GM21825 (cell line): Measurements from ENCODE around the gene TMEM270.

ENCODE experiments used
- ATAC-seq: cut with Tn5 transposase; IDR thresholded peaks from one replicate; pipeline ENCODE4 v1.9.1; 2021; ENCODE audit warnings: mild to moderate bottlenecking, moderate library complexity; ENCODE audit not compliant: unreplicated experiment

Gene TMEM270

DNA sequence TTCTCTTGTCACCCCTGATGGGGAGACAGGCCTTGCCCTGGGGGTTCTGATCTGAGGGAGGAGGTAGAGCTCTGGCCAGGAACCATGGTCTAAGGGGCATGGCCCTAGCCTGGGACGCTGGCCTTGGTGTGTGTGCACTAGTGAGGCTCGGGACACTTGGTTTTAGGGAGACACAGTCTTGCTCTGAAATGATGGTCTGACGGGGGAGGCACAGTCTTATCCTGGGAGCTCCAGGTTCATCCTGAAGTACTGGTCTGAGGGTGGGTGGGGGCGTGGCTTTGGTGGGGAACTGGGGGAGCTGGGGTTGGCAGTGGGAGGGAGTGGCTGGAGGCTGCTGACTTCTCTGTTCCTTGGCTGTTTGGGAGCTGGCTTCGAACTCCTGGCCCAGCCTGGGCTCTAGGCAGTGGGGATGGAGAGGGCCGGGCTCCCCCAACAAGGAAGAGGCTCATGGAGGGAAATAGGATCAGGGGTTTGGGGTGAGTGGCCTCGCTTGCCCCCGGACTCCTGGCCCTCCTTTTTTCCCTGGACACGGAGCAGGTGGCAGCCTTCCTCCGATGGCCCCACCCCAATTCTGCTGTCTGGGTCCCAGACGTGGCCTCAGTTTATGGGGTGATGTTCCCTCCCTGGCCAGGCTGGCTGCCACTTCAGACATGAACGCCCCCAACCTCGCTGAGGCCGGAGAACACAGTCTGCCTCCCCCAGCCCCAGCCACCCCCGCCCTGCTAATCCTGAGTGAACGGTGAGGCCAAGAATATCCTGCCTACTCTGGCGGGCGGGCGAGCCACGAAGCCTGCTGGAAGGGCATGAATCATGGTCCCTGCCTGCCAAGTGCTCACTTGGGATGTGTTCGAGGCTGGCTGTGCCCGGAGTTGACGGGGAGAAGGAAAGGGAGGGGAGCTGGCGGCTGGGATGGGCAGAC, 43.5 kb downstream of the TMEM270 start:
- ATAC-seq = no peak

DNA sequence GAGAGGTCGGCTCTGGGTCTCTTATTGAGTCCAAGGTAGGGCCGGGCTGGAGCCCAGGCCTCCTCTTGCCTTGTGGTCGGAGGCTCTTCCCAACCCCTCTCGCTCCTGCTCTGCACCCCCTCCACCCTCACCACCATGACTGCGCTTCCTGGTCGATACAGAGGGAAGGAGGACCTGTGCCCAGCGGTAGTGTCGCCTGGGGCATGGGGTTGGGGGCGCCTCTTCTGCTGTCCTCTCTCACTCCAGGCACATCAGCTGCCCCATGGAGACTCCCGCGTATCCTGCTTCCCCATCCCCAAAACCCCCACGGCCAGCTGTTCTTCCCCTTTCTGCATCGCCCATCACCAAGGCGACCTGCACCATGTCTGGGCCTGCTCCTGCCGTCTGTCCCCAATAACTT, 44.4 kb downstream of the TMEM270 start:
- no peak for ATAC-seq

DNA sequence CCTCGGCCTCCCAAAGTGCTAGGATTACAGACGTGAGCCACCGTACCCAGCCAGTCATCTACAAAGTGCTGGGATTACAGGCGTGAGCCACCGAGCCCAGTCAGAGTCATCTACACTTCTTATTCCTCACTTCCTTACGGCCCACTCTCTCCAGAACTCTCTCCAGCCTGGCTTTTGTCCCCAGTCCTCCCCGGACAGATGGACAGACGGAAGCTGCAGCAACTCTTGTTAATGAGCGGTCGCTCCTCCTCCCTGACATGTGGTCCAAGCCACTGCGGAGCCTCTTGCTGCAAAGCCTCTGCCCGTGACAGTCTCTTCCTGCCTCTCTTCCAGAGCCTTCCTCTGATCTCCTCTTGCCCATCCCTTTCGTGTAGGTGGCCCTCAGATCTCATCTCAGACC, 45.9 kb downstream of the TMEM270 start:
- no peak for ATAC-seq

DNA sequence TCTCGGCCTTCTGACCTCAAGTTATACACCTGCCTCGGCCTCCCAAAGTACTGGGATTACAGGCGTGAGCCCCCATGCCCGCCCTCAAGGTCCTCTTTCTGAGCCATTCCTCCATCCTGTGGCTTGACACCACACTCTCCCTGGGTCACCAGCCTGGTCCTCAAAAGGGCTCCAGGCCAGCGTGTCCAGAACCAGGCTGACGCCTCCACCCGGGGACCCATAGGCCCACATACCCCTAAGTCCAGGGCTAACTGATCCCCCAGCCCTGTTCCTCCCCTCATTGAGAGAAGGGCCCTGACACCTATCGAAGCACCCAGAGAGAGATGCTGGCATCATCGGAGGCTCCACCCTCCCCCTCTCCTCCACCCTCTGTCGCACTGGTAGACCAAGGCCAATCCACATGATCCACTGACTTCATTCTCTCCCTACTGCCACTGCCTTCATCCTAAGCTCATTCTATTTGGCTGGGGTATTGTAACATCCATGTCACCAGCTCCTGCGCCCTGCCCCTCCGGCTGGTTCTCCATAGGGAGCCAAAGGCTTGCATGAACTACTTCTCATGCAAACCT, 46.7 kb downstream of the TMEM270 start:
- ATAC-seq = no peak

DNA sequence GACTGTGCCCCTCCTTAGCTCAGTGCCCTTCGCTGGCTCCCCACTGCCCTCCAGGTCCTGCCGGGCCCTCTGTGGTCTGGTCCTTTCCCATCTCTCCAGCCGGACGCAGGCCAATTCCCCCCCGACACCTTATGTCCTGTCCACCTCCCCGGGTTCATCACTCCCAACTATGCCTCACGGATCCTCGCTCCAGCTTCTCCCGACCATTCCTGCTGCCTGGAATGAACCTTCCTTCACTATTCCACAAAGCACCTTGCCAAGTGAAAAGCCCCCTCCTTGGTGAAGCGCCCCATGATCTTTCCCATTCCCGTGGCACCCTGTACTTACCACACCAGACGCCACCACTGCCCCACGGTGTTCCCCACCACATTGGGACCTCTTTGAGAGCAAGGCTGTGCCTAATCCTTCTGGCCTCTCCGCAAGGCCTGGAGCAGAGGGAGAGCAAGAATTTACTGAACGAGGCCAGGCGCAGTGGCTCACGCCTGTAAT, 47.2 kb downstream of the TMEM270 start:
- ATAC-seq = no peak

DNA sequence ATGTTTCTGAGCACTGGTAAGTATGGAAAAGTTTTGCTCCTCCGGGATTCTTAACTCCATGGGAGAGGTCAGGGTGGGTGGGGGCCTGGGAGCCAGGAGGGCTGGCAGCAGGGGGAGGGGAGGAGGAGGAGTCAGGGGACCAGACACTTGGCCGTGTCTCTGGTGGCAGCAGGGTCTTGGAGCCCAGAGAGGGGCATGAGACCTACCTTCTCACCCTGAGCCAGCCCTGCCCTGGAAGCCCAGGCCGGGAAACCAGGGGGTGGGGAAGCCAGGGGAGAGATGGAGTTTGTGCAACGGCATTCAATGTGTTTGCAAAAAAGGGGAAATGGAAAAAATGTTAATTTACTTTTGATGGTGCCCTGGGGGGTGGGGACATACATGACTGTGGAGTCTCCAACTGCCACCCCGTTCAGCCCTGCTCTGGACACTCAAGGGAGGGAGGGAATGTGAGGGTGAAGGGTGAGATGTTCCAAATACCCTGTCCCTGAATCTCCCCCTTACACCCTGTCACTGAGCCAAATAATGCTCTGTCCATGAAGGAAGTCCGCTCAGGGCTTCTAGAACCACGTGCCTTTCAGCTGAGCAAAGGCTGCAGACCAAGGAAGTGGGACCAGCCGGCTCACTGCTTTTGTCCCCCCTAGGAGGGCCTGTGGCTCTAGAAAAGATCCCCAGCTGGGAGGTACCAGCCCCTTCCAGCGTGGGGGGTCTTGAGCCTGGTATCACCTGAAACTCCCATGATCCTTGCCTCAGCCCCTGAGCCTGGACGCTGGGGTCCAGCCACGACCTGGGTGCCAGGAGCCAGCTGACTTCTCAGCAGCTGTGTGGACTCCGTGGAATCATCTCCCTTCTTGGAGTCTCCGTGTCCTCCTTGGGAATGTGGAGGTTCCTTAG, 48.3 kb downstream of the TMEM270 start:
- no peak for ATAC-seq

DNA sequence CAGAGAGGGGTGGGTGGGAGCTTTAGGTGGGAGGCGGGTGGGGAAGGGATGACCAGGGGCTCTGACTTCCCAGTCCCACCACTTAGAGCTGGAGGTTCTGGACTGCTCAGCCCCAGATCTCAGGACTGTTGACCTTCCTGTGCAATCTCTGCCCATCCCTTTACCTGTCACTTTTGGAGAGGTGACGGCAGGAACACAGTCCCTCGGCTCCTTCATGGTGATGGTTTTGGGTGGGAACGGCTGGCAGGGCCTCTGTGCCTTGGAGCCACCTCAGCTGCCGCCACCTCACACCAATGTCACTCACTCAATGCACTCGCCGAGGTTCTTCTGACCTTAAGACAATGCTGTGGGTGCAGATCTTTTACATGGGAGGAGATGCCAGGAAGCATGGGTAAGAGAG, 49.0 kb downstream of the TMEM270 start:
- ATAC-seq = no peak

DNA sequence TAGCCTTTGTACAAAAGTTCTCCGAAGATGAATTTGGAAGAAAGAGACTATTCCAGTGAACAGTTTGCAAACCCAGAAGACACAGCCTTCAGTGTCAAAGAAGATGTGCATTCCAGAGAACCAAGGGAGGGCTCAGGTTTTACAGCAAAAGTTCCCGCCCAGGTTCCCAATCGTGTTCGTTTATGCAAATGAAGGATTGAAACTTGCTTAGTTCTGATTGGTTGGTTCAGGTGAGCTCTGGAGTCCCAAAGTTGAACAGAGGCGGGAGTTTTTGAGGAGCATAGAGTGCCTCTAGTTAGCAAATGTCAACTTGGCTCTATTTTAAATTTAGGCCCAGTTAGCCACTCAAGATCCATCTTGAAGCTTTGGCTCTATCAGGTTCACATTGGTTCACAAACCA, 51.3 kb downstream of the TMEM270 start:
- ATAC-seq = no peak
